HFFc6 (cell line): ENCODE results near the gene PNPLA2. TPM values are rescaled to one million over a fixed set of nuclear protein-coding genes. Genes with fewer than 3 reads are reported as not detected.
A peak's percentile ranks its signal among the peaks of the same experiment; 100 is the strongest.

Experiments
- DNase-seq: peaks from one replicate; pipeline ENCODE4 v3.0.0-alpha.2; 2018
- H3K27ac Mint-ChIP-seq: 2 replicates; pipeline ENCODE4 v1.8.0; 2020; ENCODE audit warnings: mild to moderate bottlenecking, mixed read lengths
- H3K27me3 Mint-ChIP-seq: 2 replicates; pipeline ENCODE4 v1.8.0; 2021; ENCODE audit warnings: mild to moderate bottlenecking, moderate library complexity, mixed read lengths; ENCODE audit not compliant: insufficient read depth
- H3K36me3 Mint-ChIP-seq: 2 replicates; pipeline ENCODE4 v1.8.0; 2021; ENCODE audit warnings: low read depth, mixed read lengths
- H3K4me1 Mint-ChIP-seq: 2 replicates; pipeline ENCODE4 v1.8.0; 2020; ENCODE audit warnings: low read depth, mixed read lengths
- H3K4me3 Mint-ChIP-seq: 2 replicates; pipeline ENCODE4 v1.8.0; 2020; ENCODE audit warnings: mild to moderate bottlenecking, moderate library complexity, mixed read lengths
- H3K9me3 Mint-ChIP-seq: 2 replicates; pipeline ENCODE4 v1.8.0; 2020; ENCODE audit warnings: mild to moderate bottlenecking, mixed read lengths
- CTCF ChIP-seq: fragments of 200-600 bp; sonication (generic); IDR thresholded peaks from 2 replicates; pipeline ENCODE4 v1.5.0; 2021; ENCODE audit warnings: antibody characterized with exemption, mild to moderate bottlenecking
- total RNA-seq, 6 experiments: library from RNA; stranded (reverse); fragmentation: NEBNext Ultra II Directional; extraction: Animal tissue kit (Norgen Biotek cat#: 25700); gene quantifications; 2 replicates in 1 of 6; 3 replicates in 5 of 6; pipeline ENCODE4 v1.2.3, GENCODE V29; 2021

Gene PNPLA2
- total RNA-seq, 6 experiments from 2014 or later, result 103 to 148 (median 130) TPM

GRCh38 chr11:853682-854448, 35.2 kb downstream of the PNPLA2 start:
- TF ChIP-seq CTCF, result no peak
- Mint-ChIP-seq H3K9me3 (no peaks in the 10 kb centered on the region), H3K27ac (no peak overlapping the region), H3K4me3 (no peak overlapping the region), H3K4me1 (no peaks in the 10 kb centered on the region), H3K36me3 (no peaks in the 10 kb centered on the region), H3K27me3 (peaks cover 4% of the 10 kb centered on the region)
- no peak for DNase-seq

- Mint-ChIP-seq H3K27ac (no peak overlapping the region), H3K36me3 (no peaks in the 10 kb centered on the region), H3K27me3 (peaks cover 7% of the 10 kb centered on the region), H3K9me3 (no peaks in the 10 kb centered on the region), H3K4me3 (no peak overlapping the region), H3K4me1 (peaks cover 6% of the 10 kb centered on the region; the same call in 1 of the 2 replicates)
- TF ChIP-seq CTCF, result no peak
- no peak for DNase-seq
Observed at GRCh38 chr11:854601-855329, 36.1 kb downstream of the PNPLA2 start.

GRCh38 chr11:855330-855674, 36.6 kb downstream of the PNPLA2 start:
- Mint-ChIP-seq H3K4me3 (no peak overlapping the region), H3K4me1 (peaks cover 6% of the 10 kb centered on the region; the same call in 1 of the 2 replicates), H3K27ac (no peak overlapping the region), H3K36me3 (no peaks in the 10 kb centered on the region), H3K9me3 (no peaks in the 10 kb centered on the region), H3K27me3 (peaks cover 7% of the 10 kb centered on the region)
- TF ChIP-seq CTCF, result no peak
- DNase-seq, result no peak

GRCh38 chr11:855796-856195, 37.1 kb downstream of the PNPLA2 start:
- Mint-ChIP-seq H3K4me3 (no peak overlapping the region), H3K9me3 (no peaks in the 10 kb centered on the region), H3K27me3 (peaks cover 7% of the 10 kb centered on the region), H3K36me3 (no peaks in the 10 kb centered on the region), H3K27ac (no peak overlapping the region), H3K4me1 (peaks cover 6% of the 10 kb centered on the region; the same call in 1 of the 2 replicates)
- peak; percentile 27; the same call in 1 of the 2 replicates for TF ChIP-seq CTCF
- no peak for DNase-seq

GRCh38 chr11:856397-856796, 37.7 kb downstream of the PNPLA2 start:
- Mint-ChIP-seq H3K4me1 (peaks cover 6% of the 10 kb centered on the region; the same call in 1 of the 2 replicates), H3K36me3 (no peaks in the 10 kb centered on the region), H3K9me3 (no peaks in the 10 kb centered on the region), H3K27me3 (peaks cover 11% of the 10 kb centered on the region), H3K27ac (no peak overlapping the region), H3K4me3 (no peak overlapping the region)
- TF ChIP-seq CTCF, result no peak
- DNase-seq, result no peak
